Adrenal gland (tissue), 12 donors: ENCODE data around the gene LHX6. TPM values are rescaled to one million over a fixed set of nuclear protein-coding genes. Genes with fewer than 3 reads are reported as not detected.
A peak's percentile ranks its signal among the peaks of the same experiment; 100 is the strongest.

Experiments used
- DNase-seq, 7 donors: peaks; one replicate each; pipeline ENCODE4 v3.0.0-alpha.2; 2019 to 2020
- H3K27ac ChIP-seq, 5 donors: fragments of 200-600 bp; sonication (generic) in 4 of 5; 1 replicate in 3 of 5; 2 replicates in 2 of 5; pipeline versions ENCODE4 v1.5.1 to v1.8.0; 2016 to 2020; ENCODE audit warnings: mild to moderate bottlenecking in 1 of 5
- H3K27me3 ChIP-seq: fragments of 200-600 bp; 2 replicates; pipeline ENCODE4 v1.8.0; 2021
- H3K36me3 ChIP-seq, 2 donors: fragments of 200-600 bp; replicated peaks in 1 of 2; 1 replicate in 1 of 2; 2 replicates in 1 of 2; pipeline versions ENCODE4 v1.5.1 to v1.8.0; 2018 to 2022
- H3K4me1 ChIP-seq, 2 donors: fragments of 200-600 bp; replicated peaks in 1 of 2; 1 replicate in 1 of 2; 2 replicates in 1 of 2; pipeline versions ENCODE4 v1.5.1 to v1.8.0; 2018 to 2021
- H3K4me3 ChIP-seq, 4 donors: fragments of 200-600 bp; sonication (generic) in 3 of 4; one replicate each; pipeline ENCODE4 v1.5.1; 2016 to 2018
- H3K9me3 ChIP-seq, 3 donors: fragments of 200-600 bp; sonication (generic) in 1 of 3; replicated peaks in 1 of 3; 1 replicate in 2 of 3; 2 replicates in 1 of 3; pipeline versions ENCODE4 v1.5.1 to v1.8.0; 2016 to 2021
- POLR2A ChIP-seq, 2 donors: fragments of 450-650 bp; IDR thresholded peaks; one replicate each; pipeline ENCODE4 v1.6.1; 2017; ENCODE audit warnings: antibody characterized with exemption in 2 of 2, mild to moderate bottlenecking in 2 of 2, moderate library complexity in 1 of 2
- WGBS, 4 donors: extraction: QIAGEN DNeasy Blood & Tissue Kit in 2 of 4; methylation state at CpG; one replicate each; pipeline versions ENCODE4 v1.1.5 to v1.1.7; 2013 to 2017; 5-methylcytosine and 5-hydroxymethylcytosine counted together
- intact Hi-C, 2 donors: fragments of 100-400 bp; cut with DNase I; formaldehyde crosslinking; loops; one replicate each; pipeline versions ENCODE4 v1.14.1 to v1.15.0; 2022 to 2023
- polyA plus RNA-seq, 3 donors: library from polyadenylated mRNA; stranded (reverse); fragments of 200-250 nt in 2 of 3; fragments of 350-450 nt in 1 of 3; fragmentation: Illumina TruSeq in 1 of 3; extraction: RNeasy Lipid Tissue Mini Kit (QIAGEN cat#74804) in 1 of 3; gene quantifications; one replicate each; pipeline ENCODE4 v1.2.3, GENCODE V29; 2013 to 2014
- total RNA-seq, 9 donors: library from RNA; depleted of rRNA in 4 of 9; stranded (reverse); fragments of >200 nt in 4 of 9; fragments of 120-200 nt in 1 of 9; fragmentation: NEBNext Ultra II Directional in 1 of 9; extraction: Animal tissue kit (Norgen Biotek cat#: 25700) in 1 of 9; gene quantifications; one replicate each; pipeline versions ENCODE4 v1.1.0 to v1.2.4, GENCODE V29; 2013 to 2023
- TF ChIP-seq, protein P1 (sequence below), 6 experiments: fragments of 450-650 bp in 4 of 6; fragments of 200-600 bp in 2 of 6; sonication (generic) in 1 of 6; IDR thresholded peaks; 1 replicate in 5 of 6; 2 replicates in 1 of 6; pipeline versions ENCODE4 v1.5.1 to v1.8.0; 2016 to 2021; ENCODE audit warnings: antibody characterized with exemption in 6 of 6, mild to moderate bottlenecking in 2 of 6, moderate library complexity in 1 of 6
- donor health status: healthy with polysubstance abuse.
- donor health status: Bipolar disorder and iron deficiency.
- donor health status: DM: yes; HTN: yes; CAD: no.
- donor health status: DM: no; HTN: no; CAD: no.
- donor health status: DM: no; HTN: no; CAD: no.
- donor health status: DM: yes; HTN: yes; CAD: no.

Gene LHX6
- total and polyA plus RNA-seq, 12 donors, result 0.17 to 3.6 (median 1.5) TPM

DNA sequence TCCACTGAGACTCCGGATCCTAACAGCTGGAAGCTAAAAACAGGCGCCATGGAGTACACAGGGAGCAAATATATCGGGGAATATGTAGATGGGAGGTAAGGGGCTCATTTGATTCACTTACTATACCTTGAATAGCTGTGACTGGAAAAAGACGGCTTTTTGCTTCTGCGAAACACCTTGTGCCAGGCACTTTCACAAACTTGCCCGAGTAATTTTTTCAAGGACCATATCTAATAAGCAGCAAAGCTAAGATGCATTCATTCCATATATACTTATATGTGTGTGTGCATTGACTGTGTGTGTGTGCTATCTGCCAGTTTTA is 68.9 kb downstream of the LHX6 start:
- Histone ChIP-seq H3K36me3 (no peaks in the 10 kb centered on the region), H3K9me3 (no peaks in the 10 kb centered on the region), H3K27me3 (no peaks in the 10 kb centered on the region), H3K4me3 (peak overlapping the region in 1 of 4 donors; percentile 69), H3K4me1 (peaks cover 18 to 43% of the 10 kb centered on the region in 2 donors), H3K27ac (peak overlapping the region in 2 of 5 donors; percentile 71 to 85)
- 17 to 22% (median 17%) methylated on average over 6 of the region's 6 CpGs for WGBS, 4 donors
- intact Hi-C loops, result no loop called here
- no peak for TF ChIP-seq POLR2A (IDR thresholded peaks at IDR 0.05)
- TF ChIP-seq, protein P1, sequence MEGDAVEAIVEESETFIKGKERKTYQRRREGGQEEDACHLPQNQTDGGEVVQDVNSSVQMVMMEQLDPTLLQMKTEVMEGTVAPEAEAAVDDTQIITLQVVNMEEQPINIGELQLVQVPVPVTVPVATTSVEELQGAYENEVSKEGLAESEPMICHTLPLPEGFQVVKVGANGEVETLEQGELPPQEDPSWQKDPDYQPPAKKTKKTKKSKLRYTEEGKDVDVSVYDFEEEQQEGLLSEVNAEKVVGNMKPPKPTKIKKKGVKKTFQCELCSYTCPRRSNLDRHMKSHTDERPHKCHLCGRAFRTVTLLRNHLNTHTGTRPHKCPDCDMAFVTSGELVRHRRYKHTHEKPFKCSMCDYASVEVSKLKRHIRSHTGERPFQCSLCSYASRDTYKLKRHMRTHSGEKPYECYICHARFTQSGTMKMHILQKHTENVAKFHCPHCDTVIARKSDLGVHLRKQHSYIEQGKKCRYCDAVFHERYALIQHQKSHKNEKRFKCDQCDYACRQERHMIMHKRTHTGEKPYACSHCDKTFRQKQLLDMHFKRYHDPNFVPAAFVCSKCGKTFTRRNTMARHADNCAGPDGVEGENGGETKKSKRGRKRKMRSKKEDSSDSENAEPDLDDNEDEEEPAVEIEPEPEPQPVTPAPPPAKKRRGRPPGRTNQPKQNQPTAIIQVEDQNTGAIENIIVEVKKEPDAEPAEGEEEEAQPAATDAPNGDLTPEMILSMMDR (IDR thresholded peaks at IDR 0.05), result no peak
- no peak for DNase-seq

- Histone ChIP-seq H3K4me1 (peaks cover 18 to 47% of the 10 kb centered on the region in 2 donors), H3K27ac (peak within 1 kb of the TSS; percentile 22 to 85 (median 71)), H3K36me3 (no peaks in the 10 kb centered on the region), H3K4me3 (peak within 1 kb of the TSS; percentile 69 to 88 (median 86)), H3K27me3 (no peaks in the 10 kb centered on the region), H3K9me3 (no peaks in the 10 kb centered on the region)
- TF ChIP-seq, protein P1 (IDR thresholded peaks at IDR 0.05), result peak in 4 of 6 experiments; percentile 17 to 50 (median 40)
- peak; percentile 51 to 83 for TF ChIP-seq POLR2A (IDR thresholded peaks at IDR 0.05)
- peak; percentile 95 to 99 (median 97) for DNase-seq
- intact Hi-C loops, result no loop called here
- WGBS, 4 donors, result 0 to 2% (median 1%) methylated on average over 29 to 56 of the region's 56 CpGs
Observed at GRCh38 chr9:122159026-122159924, 69.5 kb downstream of the LHX6 start, which contains the start of the genes MORN5 and NDUFA8. Gene MORN5 (plus strand): TSS chr9:122159908. CDS start chr9:122159973, 65 bp downstream. Gene NDUFA8 (minus strand): TSS chr9:122159779. CDS start chr9:122159677, 102 bp downstream.

DNA sequence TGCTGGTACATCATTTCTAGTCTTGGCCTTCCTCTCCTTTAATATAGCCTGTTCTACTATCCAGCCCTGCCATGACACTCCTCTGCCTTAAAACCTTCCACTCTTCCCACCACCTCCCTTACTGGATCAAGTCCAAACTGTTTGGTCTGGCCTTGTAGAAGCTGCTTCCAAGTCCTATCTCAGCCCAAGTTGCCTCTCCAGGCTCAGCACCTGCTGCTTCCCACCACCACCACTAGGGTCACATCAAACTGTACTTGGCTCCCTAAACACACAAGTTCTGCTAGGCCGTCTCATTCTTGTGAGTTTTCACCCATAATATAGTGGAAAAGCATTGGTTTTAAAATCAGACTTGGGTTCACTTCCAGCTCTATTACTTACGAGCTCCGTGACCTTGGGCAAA is 70.6 kb downstream of the LHX6 start:
- peak overlapping the region in 2 of 5 donors; percentile 17 to 27 for H3K27ac ChIP-seq
- intact Hi-C loops, result no loop called here

DNA sequence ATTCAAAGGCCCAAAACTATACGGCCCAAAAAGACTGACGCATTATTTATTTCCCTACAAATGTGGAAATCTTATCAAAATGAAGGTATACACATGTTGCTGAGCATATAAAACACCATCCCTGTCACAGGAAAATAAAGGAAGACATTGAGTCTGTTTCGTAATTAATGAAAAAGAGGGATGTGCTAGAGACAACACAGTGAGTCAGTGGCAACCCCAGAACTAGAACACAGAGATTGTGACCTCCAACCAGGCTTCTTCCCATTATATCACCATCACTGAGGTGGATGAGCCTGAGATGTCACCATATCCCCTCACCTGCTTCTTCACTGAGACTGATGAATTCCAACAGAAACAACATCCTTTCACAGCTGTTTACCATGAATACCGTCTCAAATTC is 73.0 kb downstream of the LHX6 start:
- no peak for DNase-seq
- TF ChIP-seq POLR2A (IDR thresholded peaks at IDR 0.05), result no peak
- TF ChIP-seq, protein P1 (IDR thresholded peaks at IDR 0.05), result no peak
- intact Hi-C loops, result no loop called here
- 67 to 83% (median 78%) methylated on average over 4 of the region's 4 CpGs for WGBS, 4 donors
- H3K4me3 ChIP-seq, result no peak overlapping the region
- no peak overlapping the region for H3K27ac ChIP-seq
- peaks cover 18 to 47% of the 10 kb centered on the region in 2 donors for H3K4me1 ChIP-seq
- no peaks in the 10 kb centered on the region for H3K27me3 ChIP-seq
- peaks cover 0 to 14% of the 10 kb centered on the region in 2 donors for H3K36me3 ChIP-seq
- H3K9me3 ChIP-seq, result no peaks in the 10 kb centered on the region

More for the DNA sequence above, 70.6 kb downstream of the LHX6 start:
- DNase-seq, result peak in 6 of 7 donors; percentile 13 to 71 (median 54)
- Histone ChIP-seq H3K27me3 (no peaks in the 10 kb centered on the region), H3K4me3 (peak overlapping the region in 1 of 4 donors; percentile 69), H3K36me3 (no peaks in the 10 kb centered on the region), H3K9me3 (no peaks in the 10 kb centered on the region), H3K4me1 (peaks cover 18 to 47% of the 10 kb centered on the region in 2 donors)
- 39 to 47% (median 45%) methylated on average over 3 of the region's 3 CpGs for WGBS, 4 donors
- TF ChIP-seq, protein P1 (IDR thresholded peaks at IDR 0.05), result peak; percentile 22 to 49 (median 32)
- no peak for TF ChIP-seq POLR2A (IDR thresholded peaks at IDR 0.05)
